ENCODE data around the gene COBL.

Gene COBL

DNA sequence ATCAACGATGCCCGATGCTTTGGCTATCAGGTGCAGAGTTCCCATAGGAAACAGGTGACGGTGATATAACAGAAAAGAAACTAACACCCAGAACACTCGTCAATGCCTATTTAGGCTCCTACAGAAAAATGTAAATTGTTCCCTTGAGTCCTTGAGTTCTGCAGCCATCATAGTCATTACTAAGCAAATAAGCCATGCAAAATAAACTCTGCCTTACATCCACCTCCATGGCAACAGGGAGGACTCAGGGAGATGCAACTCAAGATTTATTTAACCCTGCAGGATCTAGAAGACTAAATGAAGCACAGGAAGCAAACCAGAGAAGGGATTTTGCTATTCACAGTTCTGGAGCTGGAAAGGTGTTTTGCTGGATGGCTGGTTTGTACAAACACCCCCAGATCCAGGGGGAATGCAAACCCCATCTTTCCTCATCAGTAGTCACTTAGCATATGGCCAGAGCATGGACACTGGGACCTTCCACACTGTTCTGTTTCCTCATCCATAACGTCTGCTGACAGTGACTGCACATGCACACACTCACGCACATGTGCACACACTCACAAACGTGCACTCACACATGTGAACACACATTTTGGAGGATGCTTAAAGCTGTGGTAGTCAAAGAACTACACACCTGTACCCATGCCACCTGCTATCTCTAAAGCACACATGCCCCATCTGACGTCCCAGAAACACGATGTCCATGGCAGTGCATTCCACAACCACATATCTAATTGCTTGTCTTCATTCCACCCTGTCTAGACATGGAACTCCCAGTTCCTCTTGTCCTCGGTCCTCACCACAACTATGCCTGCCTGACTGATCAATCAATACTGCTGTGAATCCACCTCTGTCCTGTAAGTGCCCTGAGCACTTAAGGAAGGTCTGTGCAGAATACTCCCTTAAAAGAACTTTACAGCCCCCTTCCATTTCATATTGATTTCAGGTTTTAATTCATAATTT, 178.2 kb downstream of the COBL start:
- peak; percentile 28 to 56 for DNase-seq

DNA sequence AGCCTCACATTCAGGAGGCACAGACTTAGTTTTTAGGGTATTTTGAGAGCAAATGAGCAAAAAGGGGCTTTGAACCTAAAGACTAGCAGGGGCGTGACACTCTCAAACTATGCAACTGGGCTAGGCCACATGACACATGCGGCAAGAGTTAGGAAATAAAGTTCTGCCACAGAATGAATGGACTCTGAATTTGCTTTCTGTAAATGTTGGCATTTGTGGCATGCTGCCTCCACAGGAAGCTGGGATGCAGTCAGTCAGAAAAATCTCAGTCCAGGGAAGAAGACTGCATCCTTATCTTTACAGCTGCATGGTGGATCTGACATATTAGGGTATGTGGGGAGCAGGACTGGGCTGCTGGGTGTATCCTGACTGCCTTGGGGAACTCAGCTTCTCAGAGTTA, 181.0 kb downstream of the COBL start:
- DNase-seq = no peak

GRCh38 chr7:51134013-51134441, 182.6 kb downstream of the COBL start:
- no peak for DNase-seq

GRCh38 chr7:51132661-51133060, 183.9 kb downstream of the COBL start:
- DNase-seq = no peak

DNA sequence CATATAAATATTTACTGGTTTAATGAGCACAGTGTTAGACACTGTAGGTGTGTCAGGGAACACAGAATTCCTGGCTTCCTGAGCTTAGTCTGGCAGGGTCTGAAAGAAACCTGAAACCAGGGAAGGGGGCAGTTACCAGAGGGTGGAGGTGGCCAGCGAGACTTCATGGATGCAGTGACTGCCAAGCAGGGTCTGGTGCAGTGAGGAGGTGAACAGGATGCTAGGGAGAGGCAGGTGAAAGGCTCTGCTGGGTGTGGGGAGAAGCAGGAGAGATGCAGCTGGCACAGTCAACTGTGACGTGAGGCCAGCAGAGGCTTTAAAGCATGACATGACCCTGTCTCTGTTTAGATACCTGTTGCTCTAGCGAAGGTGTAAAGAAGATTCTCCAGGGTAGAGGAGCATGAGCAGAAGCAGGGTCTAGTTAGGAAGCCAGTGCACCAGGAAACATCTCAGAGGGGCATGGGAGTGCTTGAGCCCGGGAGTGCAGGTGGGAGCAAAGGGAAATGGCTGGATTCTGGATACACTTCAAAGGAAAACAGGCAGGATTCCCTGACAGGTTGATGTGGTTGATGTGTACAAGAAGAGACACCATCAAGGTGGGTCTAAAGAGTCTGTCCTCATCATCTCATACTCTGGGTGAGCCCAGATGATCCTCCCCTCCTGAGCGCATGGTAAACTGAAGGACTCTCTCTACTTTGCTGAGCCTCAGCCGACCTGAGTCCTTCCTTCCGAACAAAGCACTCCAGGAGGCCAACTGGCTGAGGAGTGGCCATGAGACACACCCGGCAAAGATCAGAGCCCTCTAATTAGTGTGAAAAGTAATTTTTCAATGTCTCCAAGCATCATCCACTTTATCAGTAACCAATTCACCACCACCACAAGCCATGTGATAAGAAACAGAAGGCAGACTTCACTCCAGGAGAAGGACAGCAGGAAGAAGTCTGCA, 186.8 kb downstream of the COBL start:
- no peak for DNase-seq

- no peak for DNase-seq
Observed at GRCh38 chr7:51128545-51129435, 187.8 kb downstream of the COBL start.

DNA sequence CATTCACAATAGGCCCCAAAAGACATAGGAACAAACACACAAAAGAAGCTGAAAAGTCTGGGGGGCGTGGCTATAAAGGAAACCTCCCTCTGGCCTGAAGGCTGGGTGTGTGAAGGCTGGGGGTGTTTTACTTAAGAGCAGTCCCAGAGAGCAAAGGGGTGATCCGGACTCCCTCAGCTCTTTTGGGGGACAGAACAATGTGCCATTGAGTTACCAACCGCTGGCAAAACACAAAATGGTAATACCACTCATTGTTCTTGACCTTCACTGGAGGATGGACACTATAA, 189.0 kb downstream of the COBL start:
- DNase-seq = no peak

DNA sequence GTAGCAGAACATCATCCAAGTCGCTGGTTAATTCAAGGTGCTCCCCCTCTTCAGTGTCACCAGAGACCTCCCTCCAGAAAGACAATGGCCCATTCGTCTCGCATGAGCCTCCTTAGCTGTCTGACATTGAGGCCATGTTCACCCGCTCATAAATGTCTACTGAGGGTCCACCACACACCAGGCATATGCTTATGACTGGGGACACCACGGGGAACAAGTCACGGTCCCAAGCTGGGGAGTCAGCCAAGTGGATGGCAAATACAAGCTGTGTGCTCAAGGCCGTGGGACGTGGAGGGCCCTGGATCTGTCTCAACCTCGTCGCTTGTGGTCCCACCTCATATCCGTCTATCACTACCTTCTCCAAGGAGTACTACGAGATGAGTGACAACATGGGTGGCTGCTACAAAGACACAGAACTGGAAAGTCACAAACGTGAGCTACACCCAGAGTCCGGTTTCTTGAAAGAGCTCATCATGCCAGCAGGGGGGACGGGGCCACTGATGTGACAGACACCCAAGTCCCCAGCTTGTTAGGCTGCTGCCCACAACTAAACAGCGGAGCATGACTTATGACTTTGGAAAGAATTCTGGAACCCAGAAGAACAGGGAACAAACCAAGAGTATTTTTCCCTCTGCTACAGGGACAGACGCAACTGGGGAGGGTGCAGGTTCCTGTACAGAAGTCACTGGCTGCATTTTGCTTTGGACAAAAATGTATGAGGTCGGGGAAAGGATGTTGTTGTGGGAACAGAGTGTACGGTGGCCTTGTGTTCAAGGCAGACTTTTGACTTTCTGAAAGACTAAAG, 189.6 kb downstream of the COBL start:
- no peak for DNase-seq

DNA sequence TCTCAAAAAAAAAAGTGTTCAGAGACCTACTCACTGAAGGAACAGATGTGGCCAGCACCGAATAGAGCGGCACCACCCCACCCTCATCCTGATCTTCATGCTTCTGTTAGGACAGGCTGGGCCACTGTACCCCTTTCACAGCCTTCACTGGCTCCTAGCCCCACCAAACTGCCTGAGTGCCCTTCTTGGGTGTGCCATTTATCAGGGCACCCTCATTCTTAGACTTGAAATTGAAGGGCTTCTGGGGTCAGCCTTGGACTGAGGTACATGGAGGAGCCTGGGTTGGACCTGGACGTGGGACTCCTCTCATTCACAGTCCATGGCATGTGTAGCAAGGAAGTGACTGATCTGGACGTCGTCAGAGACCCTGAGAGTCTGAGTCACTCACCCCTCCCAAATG, 190.3 kb downstream of the COBL start:
- DNase-seq = no peak

DNA sequence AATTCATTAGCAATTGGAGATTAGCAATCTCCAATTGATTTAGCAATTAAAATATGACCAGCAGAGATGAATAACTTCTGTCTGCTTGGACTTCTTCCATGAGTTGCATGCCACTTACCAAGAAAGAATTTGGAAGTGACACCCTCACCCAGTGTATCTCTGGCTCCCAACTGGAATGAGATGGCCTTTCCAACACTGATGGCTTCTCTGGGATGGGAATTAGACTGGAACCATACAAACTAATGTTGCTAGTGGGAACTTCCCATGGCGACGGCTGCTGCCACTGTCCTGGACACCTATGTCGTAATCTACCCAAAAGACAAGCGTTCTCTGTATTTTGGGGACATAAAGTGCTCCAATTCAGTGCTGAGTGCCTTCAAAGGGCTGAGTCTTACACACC, 192.3 kb downstream of the COBL start:
- no peak for DNase-seq

DNA sequence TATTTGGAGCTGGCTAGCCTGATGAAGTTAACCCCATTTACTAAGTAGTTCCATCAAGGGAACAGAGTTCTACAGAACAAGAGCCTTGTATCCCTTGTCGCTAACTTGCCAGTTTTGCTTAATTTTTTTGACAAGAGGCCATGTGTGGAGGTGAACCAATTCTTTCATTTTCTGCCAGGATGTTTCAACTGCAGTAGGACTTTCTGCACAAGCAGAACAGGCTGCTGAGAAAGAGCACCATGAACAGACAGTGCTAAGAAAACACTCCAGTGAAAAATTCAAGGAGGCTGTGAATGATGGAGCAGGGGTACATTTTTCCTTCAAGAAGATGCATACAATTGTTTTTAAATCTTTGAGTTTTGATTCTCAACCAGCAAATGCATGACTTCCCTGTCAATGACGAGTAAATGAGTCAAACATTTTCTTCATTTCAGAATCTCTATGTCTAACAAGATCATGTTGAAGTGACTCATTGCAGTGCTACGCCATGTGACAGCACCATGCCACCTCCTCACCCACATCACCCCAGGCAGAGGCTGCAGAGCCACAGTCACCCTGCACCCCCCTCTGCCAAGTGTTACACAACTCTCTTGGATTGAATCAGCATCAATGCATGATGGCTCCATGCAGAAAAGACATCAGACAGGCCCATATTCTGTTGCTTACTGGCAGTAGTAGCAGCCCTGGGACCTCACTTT, 193.1 kb downstream of the COBL start:
- DNase-seq = no peak

- DNase-seq = peak in 1 of 2 experiments; percentile 15
Observed at GRCh38 chr7:51121931-51122425, 194.6 kb downstream of the COBL start.

DNA sequence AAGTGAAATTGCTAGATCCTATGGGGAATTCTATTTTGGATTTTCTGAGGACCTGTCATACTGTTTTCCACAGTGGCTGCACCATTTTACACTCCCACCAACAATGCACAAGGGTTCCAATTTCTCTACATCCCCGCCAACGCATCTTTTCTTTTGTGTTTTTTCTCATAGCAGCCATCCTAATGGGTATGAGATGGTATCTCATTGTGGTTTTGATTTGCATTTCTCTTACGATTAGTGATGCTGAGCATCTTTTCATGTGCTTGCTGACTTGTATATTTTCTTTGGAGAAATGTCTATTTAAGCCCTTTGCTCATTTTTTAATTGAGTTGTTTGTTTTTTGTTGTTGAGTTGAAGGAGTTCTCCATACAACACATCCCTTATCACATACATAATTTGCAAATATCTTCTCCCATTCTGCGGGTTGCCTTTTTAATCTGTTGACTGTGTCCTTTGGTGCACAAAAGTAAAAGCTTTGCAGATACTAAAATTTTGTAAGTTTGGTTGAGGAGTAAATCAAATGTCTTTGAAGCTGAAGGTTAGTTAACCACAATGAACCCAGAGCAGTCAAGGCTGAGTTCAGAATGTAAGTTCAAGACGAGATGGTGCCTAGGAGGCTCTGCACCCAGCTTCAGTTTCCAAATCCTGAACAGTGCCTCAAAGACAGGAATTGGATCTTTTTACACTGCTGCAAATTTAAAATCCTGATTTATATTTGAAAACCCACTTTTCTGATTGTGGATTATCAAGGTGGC, 195.4 kb downstream of the COBL start:
- DNase-seq = no peak

- DNase-seq = no peak
Observed at GRCh38 chr7:51118628-51119027, 198.0 kb downstream of the COBL start.

GRCh38 chr7:51114501-51114900, 202.1 kb downstream of the COBL start:
- no peak for DNase-seq

DNA sequence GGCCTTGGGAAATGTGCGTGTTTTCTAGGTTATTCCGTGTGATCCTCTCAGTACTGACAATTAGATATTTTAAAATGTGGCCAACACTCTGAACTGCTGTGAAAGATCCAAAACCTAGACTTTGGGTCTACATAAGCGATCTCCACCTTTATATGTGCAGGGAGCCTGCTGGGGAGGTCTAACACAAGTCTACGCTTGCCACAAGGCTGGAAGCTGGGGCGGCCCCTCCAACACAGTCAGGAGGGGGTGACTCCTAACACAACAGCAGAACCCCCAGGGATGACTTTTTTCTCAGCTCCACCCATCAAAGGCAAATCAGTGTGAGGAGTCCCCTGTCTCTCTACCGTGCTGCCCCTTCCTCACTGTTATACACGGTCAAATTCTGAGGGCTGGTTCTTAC, 202.6 kb downstream of the COBL start:
- no peak for DNase-seq

- DNase-seq = no peak
Observed at GRCh38 chr7:51113560-51113959, 203.0 kb downstream of the COBL start.

DNA sequence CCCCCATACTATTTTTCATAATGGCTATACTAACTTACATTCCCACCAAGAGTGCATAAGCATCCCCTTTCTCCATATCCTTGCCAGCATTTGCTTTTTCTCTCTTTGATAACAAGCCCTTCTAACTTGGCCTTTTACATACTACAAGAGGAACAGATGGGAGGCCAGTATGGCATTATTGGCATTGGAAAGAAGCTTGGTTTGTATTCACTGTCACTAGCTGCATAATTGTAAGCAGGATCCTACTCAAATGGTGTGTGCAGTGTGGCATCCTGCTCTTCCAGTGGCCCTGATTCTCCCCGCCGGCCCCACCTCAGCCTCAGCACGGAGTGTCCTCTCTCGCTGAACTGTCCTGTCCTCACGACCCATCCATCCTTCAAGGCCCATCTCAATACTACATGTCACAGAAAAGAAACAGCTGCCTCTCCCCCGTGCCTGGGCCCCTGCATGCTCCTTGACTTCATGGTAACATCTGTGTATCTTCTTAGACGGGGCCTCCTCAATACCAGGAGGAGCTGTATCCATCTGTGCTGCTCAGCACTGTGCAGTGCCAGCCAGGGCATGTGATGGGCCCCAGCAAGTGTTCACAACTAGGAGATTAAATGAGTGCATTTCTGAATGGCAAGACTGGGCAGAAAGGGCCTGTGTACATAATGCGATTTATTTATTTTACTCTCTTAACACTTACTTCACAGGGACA, 205.2 kb downstream of the COBL start:
- no peak for DNase-seq

- DNase-seq = no peak
Observed at GRCh38 chr7:51108134-51108533, 208.5 kb downstream of the COBL start.

DNA sequence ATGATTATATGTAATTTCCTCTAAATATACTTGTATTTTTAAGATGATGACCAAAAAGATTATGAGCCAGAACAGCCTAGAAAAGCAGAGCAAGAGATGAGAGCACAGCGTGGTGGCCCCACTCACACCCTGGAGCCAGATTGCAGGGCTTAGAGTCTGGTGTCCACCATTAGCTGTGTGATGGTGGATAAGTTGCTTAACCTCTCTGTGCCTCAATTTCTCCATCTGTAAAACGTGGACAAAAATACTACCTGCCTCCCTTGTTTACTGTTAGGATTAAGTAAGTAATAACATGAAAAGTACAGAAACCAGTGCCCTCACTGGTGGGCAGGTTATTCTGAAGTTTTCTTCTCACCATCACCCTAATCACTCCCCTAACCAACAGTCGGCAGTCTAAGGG, 212.3 kb downstream of the COBL start:
- DNase-seq = no peak

Measured in NCI-H2081 (cell line).